ENCODE results near the gene XPO1.

The XPO1 gene

DNA sequence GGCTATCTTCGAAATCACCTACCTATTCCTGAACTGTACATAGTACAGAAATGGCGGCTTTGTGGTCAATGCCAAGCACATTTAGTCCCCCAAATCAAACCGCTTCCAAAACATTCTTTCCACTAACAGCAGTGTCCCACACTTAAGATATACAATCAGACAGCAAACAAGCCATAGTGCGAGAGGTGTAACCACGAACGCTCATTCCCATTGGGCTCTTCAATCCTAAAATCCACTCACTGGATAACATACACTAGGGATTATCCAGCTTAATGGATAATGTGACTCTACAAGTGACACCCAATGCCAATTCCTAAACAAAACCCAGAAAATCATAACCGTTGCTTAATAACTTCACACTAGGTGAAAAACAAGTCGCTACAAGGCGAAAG is 2.0 kb downstream of the XPO1 start:
- DNase-seq (ENCODE audit: low spot score) = no peak
- peak overlapping the region; percentile 98 for H3K27ac ChIP-seq
- POLR2A ChIA-PET (ENCODE audit: low non-redundant PET) = no interaction called here
- CTCF ChIA-PET = no interaction called here
- TF ChIP-seq, protein P1, sequence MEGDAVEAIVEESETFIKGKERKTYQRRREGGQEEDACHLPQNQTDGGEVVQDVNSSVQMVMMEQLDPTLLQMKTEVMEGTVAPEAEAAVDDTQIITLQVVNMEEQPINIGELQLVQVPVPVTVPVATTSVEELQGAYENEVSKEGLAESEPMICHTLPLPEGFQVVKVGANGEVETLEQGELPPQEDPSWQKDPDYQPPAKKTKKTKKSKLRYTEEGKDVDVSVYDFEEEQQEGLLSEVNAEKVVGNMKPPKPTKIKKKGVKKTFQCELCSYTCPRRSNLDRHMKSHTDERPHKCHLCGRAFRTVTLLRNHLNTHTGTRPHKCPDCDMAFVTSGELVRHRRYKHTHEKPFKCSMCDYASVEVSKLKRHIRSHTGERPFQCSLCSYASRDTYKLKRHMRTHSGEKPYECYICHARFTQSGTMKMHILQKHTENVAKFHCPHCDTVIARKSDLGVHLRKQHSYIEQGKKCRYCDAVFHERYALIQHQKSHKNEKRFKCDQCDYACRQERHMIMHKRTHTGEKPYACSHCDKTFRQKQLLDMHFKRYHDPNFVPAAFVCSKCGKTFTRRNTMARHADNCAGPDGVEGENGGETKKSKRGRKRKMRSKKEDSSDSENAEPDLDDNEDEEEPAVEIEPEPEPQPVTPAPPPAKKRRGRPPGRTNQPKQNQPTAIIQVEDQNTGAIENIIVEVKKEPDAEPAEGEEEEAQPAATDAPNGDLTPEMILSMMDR (conservative IDR thresholded peaks at IDR 0.05; ENCODE audit: low read depth) = no peak

DNA sequence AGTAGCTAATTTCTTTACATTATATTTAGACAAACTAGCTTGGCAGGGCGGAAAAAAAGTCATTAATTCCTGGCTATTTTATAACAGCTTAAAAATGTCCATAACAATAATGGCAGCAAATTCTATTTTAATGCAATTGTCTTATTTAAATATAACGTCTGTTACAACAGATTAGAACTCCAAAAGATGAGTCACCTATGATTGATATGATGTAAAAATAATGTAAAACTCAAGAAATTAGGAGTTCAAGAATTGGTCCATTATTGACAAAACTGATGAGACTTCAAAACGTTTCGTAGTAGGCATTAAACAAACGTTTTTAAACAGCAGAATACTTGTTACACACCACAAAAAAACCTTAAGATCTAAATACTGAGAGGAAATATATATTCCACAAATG is 2.7 kb downstream of the XPO1 start:
- POLR2A ChIA-PET (ENCODE audit: low non-redundant PET) = no interaction called here
- CTCF ChIA-PET = no interaction called here
- TF ChIP-seq, protein P1 (conservative IDR thresholded peaks at IDR 0.05; ENCODE audit: low read depth) = no peak
- no peak overlapping the region for H3K27ac ChIP-seq
- no peak for DNase-seq (ENCODE audit: low spot score)

GRCh38 chr2:61534926-61535325 is 3.2 kb downstream of the XPO1 start:
- CTCF ChIA-PET = no interaction called here
- DNase-seq (ENCODE audit: low spot score) = no peak
- H3K27ac ChIP-seq = no peak overlapping the region

DNA sequence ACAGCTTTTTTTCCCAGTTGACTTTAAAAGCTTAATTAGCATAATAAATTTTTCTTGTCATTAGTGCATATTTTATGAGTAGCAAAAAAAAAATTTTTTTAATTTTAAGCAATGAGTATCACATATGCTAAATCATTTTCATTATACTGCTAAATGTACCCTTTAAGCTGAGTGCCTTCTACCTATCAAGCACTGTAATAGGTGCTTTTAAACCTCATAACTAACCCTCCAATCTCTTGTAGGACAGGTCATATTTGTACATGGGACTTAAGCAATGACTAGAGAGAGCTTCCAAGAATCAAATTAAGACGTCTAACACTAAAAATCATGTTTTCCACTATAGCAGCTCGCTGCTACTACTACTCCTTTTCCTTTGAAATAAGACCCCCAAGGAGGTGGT is 7.4 kb downstream of the XPO1 start:
- ChIA-PET CTCF (interaction anchor here (0.7 kb wide), 2 partner anchors 90 to 872 kb away, joined by 3 to 4 read pairs; no protein-coding TSS in a partner anchor), POLR2A (ENCODE audit: low non-redundant PET) (interaction anchor here (0.5 kb wide), 1 partner anchor 24 kb away, joined by 3 read pairs; no protein-coding TSS in a partner anchor)
- no peak overlapping the region for H3K27ac ChIP-seq
- DNase-seq (ENCODE audit: low spot score) = no peak
- TF ChIP-seq, protein P1 (conservative IDR thresholded peaks at IDR 0.05; ENCODE audit: low read depth) = no peak

More at GRCh38 chr2:61534926-61535325, 3.2 kb downstream of the XPO1 start:
- TF ChIP-seq, protein P1 (conservative IDR thresholded peaks at IDR 0.05; ENCODE audit: low read depth) = no peak
- POLR2A ChIA-PET (ENCODE audit: low non-redundant PET) = no interaction called here

DNA sequence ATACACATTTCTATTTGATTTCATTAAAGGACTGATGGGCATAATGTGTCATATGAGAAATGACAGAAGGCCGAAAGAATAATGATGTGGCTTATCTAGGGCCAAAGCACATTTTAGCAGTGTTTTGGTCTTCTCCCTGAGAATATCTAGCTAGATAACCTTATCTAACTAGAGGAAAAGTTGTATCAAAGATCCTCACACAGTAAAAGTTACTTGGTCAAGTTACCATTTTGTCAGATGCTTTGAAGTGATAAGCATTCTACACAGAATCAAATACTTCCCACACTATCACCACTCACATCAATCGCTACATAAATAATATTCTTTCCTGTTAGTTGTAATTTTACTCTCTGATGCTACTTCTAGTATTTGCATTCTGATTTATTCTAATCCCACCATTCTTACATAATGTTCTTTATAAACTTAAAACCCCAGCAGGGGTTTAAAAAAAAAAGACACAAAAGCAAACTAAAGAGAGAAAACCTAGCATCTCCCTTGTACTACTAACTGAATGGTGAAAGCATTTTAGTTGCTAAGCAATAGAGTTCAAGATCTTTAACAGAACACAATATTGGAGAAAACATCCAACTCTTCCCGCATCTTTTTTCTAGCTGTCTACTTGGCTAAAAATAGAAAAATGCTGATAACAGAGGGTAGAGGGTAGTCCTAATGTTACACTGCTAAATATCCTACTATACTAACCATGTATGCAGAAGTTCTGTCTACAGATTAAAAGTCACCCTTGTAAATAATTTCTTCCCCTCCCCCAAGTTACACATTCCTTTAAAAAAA is 8.0 kb downstream of the XPO1 start:
- CTCF ChIA-PET = interaction anchor here (0.7 kb wide), 2 partner anchors 91 to 871 kb away, joined by 3 to 4 read pairs; no protein-coding TSS in a partner anchor
- POLR2A ChIA-PET (ENCODE audit: low non-redundant PET) = interaction anchor here (0.5 kb wide), 1 partner anchor 23 kb away, joined by 3 read pairs; no protein-coding TSS in a partner anchor
- H3K27ac ChIP-seq = no peak overlapping the region
- TF ChIP-seq, protein P1 (conservative IDR thresholded peaks at IDR 0.05; ENCODE audit: low read depth) = no peak
- DNase-seq (ENCODE audit: low spot score) = no peak

DNA sequence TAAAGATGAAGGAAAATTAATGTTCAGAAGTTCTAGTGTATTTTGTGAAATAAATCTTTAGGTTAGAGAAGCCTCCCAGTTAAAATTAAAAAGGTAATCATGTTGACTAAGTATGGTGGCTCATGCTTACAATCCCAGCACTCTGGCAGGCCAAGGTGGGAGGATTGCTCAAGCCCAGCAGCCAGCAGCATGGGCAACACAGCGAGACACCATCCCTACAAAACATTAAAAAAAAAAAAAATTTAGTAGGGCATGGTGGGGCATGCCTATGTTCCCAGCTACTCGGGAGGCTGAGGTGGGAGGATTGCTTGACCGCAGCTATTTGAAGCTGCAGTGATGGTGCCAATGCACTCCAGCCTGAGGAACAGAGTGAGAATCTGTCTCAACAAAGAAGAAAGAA is 17.9 kb downstream of the XPO1 start:
- H3K27ac ChIP-seq = peak overlapping the region; percentile 62
- POLR2A ChIA-PET (ENCODE audit: low non-redundant PET) = no interaction called here
- TF ChIP-seq, protein P1 (conservative IDR thresholded peaks at IDR 0.05; ENCODE audit: low read depth) = no peak
- CTCF ChIA-PET = no interaction called here
- DNase-seq (ENCODE audit: low spot score) = no peak

Data from RWPE1 (cell line).